ENCODE measurements around the gene PARP6. TPM values are rescaled to one million over a fixed set of nuclear protein-coding genes. Genes with fewer than 3 reads are reported as not detected.

PARP6 gene
- total RNA-seq, 1 donor from 2014 or later: 72.4 TPM

- H3K27ac Mint-ChIP-seq (ENCODE audit: unreplicated experiment): no peak overlapping the region
- no peaks in the 10 kb centered on the region for H3K9me3 Mint-ChIP-seq (ENCODE audit: low read depth)
- H3K36me3 Mint-ChIP-seq (ENCODE audit: low read depth): peaks cover 1% of the 10 kb centered on the region
- H3K4me1 Mint-ChIP-seq (ENCODE audit: low read depth): no peaks in the 10 kb centered on the region
- DNase-seq (ENCODE audit: low spot score): no peak
- TF ChIP-seq, protein P1, sequence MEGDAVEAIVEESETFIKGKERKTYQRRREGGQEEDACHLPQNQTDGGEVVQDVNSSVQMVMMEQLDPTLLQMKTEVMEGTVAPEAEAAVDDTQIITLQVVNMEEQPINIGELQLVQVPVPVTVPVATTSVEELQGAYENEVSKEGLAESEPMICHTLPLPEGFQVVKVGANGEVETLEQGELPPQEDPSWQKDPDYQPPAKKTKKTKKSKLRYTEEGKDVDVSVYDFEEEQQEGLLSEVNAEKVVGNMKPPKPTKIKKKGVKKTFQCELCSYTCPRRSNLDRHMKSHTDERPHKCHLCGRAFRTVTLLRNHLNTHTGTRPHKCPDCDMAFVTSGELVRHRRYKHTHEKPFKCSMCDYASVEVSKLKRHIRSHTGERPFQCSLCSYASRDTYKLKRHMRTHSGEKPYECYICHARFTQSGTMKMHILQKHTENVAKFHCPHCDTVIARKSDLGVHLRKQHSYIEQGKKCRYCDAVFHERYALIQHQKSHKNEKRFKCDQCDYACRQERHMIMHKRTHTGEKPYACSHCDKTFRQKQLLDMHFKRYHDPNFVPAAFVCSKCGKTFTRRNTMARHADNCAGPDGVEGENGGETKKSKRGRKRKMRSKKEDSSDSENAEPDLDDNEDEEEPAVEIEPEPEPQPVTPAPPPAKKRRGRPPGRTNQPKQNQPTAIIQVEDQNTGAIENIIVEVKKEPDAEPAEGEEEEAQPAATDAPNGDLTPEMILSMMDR (IDR thresholded peaks at IDR 0.05): peak; percentile 76
- peaks cover 3% of the 10 kb centered on the region for H3K27me3 Mint-ChIP-seq (ENCODE audit: low read depth)
- H3K4me3 Mint-ChIP-seq (ENCODE audit: unreplicated experiment): no peak overlapping the region
These were observed 13.7 kb upstream of the PARP6 start for GRCh38 chr15:72285927-72286516.

DNA sequence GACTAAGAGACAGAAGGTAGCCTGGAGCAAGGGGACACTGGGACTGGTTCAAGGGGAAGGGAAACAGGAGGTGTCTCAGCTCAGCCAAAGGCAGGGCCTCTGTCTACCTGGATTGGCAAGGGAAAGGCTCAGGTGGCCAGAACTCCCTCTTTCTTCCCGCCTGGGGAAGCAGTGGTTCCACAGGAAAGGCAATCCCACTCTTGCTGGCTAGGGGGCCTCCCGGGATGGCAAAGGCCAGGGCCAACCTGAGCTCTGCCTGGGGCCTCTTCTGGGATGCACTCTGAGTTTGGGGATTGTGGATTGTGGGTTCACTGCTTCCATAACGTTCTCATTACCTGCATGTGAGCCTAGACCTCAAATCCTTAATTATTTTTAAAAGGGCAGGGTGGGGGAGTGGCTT is 13.0 kb upstream of the PARP6 start:
- Mint-ChIP-seq H3K27ac (ENCODE audit: unreplicated experiment) (no peak overlapping the region), H3K9me3 (ENCODE audit: low read depth) (no peaks in the 10 kb centered on the region), H3K36me3 (ENCODE audit: low read depth) (peaks cover 1% of the 10 kb centered on the region), H3K27me3 (ENCODE audit: low read depth) (no peaks in the 10 kb centered on the region), H3K4me1 (ENCODE audit: low read depth) (no peaks in the 10 kb centered on the region), H3K4me3 (ENCODE audit: unreplicated experiment) (no peak overlapping the region)
- TF ChIP-seq, protein P1 (IDR thresholded peaks at IDR 0.05): no peak
- no peak for DNase-seq (ENCODE audit: low spot score)

GRCh38 chr15:72284781-72285180 is 12.4 kb upstream of the PARP6 start:
- no peaks in the 10 kb centered on the region for H3K27me3 Mint-ChIP-seq (ENCODE audit: low read depth)
- DNase-seq (ENCODE audit: low spot score): no peak
- peaks cover 1% of the 10 kb centered on the region for H3K36me3 Mint-ChIP-seq (ENCODE audit: low read depth)
- H3K4me1 Mint-ChIP-seq (ENCODE audit: low read depth): no peaks in the 10 kb centered on the region
- TF ChIP-seq, protein P1 (IDR thresholded peaks at IDR 0.05): no peak
- no peak overlapping the region for H3K4me3 Mint-ChIP-seq (ENCODE audit: unreplicated experiment)
- H3K9me3 Mint-ChIP-seq (ENCODE audit: low read depth): no peaks in the 10 kb centered on the region
- no peak overlapping the region for H3K27ac Mint-ChIP-seq (ENCODE audit: unreplicated experiment)

DNA sequence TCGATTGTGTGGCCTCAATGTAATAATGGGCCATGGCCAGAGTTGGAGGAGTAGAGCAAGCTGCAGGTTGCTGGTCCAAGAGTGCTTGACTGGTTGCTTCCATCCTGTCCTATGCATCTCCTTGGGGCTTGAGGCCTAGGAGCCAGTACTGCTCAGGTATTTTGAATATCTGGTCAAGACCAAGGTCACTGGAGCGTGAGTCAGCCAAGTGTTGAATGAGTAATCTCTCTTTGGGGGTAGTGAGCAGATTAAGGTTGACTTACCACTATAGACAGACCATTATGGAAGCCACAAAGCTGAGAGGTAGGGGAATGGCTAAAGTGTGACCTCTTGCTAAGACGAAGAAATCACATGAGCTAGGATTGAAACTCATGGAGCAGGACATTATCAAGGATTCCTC is 9.4 kb upstream of the PARP6 start:
- Mint-ChIP-seq H3K4me1 (ENCODE audit: low read depth) (no peaks in the 10 kb centered on the region), H3K27me3 (ENCODE audit: low read depth) (no peaks in the 10 kb centered on the region), H3K9me3 (ENCODE audit: low read depth) (no peaks in the 10 kb centered on the region), H3K27ac (ENCODE audit: unreplicated experiment) (no peak overlapping the region), H3K36me3 (ENCODE audit: low read depth) (peaks cover 1% of the 10 kb centered on the region), H3K4me3 (ENCODE audit: unreplicated experiment) (no peak overlapping the region)
- DNase-seq (ENCODE audit: low spot score): no peak
- TF ChIP-seq, protein P1 (IDR thresholded peaks at IDR 0.05): no peak

DNA sequence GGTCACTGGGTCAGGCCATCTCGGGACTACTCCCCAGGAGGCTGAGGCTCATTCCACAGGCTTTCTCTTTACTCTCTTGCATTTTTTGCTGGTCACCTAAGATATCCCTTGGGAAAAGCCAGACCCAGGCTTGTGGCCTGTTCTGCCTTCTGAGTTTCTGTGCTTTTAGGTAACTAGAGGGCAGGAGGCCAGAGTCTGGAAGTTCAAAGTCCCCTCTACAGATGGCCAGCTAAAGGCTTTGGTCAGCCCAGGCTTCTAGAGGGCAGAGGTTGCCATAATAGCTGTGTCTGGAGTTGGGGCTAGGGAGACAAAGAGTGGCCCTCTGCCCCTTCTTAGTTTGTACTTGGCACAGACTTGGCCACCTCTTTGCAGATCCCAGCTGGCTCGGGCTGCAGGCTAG is 8.4 kb upstream of the PARP6 start:
- TF ChIP-seq, protein P1 (IDR thresholded peaks at IDR 0.05): no peak
- DNase-seq (ENCODE audit: low spot score): no peak
- Mint-ChIP-seq H3K27me3 (ENCODE audit: low read depth) (no peaks in the 10 kb centered on the region), H3K4me1 (ENCODE audit: low read depth) (no peaks in the 10 kb centered on the region), H3K36me3 (ENCODE audit: low read depth) (peaks cover 1% of the 10 kb centered on the region), H3K9me3 (ENCODE audit: low read depth) (no peaks in the 10 kb centered on the region), H3K27ac (ENCODE audit: unreplicated experiment) (no peak overlapping the region), H3K4me3 (ENCODE audit: unreplicated experiment) (no peak overlapping the region)
